GM19099 (cell line): Measurements from ENCODE around the gene ZNF519.
A peak's percentile ranks its signal among the peaks of the same experiment; 100 is the strongest.

Experiments used
- POLR2A ChIP-seq: IDR thresholded peaks from 3 replicates; pipeline ENCODE4 v1.6.1; 2011; ENCODE audit warnings: low read depth; ENCODE audit not compliant: insufficient read length; ENCODE audit errors: extremely low read depth

ZNF519 gene

DNA sequence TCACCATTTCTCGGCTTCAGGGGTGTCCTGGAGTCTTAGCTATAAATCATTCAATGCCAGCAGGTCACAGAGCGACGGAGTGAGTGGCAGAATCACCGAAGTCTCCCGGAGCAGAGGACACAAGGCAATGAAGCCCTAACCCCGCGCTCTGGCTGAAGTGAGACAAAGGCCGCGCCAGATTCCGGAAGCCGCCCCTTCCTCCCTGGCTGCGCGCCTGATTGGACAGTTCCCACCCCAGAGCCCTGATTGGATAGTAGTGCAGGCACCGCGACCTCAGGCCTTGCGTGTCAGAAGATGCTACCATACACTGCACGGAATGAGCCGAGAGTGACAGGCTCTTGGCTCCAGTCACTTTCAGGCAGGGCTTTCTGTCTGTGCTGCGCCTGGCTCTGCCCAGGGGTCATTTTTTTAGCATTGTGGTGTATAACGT is at the start of gene ZNF519:
Gene ZNF519 (minus strand): TSS at position 165 of the 430 bp plus-strand sequence. CDS start 158 bp downstream, at position 7.
- TF ChIP-seq POLR2A = peak; percentile 31

DNA sequence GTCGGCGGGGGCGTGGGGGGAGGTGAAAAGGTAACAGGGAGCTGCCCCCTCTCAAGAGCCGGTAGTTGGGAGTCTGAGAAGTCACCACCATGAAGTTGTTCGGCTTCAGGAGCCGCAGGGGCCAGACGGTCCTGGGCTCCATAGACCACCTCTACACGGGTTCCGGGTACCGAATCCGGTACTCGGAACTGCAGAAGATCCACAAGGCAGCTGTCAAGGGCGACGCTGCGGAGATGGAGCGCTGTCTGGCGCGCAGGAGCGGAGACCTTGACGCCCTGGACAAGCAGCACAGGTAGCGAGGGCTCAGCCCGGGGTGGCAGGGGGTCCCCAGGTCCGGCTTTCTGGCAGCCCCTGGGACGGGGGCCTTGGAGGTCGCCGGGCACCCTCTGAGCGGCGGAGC is 47.1 kb upstream of the ZNF519 start:
- no peak for TF ChIP-seq POLR2A

DNA sequence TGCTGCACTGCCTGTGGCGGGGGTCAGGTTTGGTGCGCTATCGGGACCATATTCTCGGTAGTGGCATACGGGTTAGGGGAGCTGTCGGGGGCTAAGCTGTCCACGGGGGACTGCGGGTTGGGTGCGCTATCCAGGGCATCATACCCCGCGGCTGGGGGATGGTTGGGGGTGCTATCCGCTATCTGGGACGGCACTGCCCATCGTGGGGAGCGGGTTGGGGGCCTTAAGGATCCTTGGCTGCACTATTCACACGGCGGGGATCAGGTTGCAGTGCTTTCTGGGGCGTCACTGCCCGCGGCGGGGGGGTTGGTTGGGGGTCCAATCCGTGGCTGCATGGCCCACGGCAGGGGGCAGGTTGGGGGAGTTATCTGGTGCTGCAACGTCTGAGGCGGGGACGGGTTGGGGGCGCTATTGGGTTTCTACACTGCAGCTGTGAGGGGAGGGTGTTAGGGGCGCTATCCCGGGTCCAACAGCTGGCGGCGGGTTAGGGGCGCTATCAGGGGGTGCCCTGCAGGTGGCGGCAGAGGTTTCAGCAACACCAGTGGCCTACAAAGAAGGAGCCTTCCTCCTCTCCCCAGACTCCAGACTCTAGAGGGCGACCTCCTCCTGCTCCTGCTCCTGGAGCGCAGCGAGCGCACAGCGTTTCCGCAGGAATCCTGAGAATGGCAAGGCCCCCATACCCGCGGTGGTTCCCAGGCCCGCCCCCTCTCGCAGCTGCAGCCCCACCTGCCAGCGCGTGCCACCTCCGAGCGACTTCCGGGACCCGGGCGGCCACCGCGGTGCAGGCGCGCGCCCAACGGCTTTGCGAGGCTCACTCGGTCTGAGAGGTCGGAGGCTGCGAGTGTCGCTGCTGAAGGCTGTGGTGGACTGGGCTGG is 46.3 kb upstream of the ZNF519 start:
- TF ChIP-seq POLR2A = peak; percentile 37

DNA sequence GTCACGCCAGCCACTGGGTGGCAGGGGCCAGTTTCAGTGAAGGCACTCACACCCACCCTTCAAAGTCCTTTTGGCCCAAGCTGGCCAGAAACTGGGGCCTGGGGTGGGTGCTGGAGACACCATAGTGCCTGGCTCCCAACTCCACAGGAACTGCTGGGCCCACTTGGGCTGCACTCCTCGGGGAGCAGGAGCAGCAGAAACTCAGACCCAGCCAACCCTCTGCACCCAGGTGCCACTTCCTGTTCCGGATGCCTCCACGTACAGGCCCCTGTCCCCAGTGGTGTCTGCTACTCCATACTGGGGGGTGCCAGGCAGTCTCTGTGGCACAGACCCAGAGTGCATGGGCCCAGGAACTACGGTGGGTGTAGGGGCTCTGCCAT is 42.5 kb upstream of the ZNF519 start:
- TF ChIP-seq POLR2A = no peak

DNA sequence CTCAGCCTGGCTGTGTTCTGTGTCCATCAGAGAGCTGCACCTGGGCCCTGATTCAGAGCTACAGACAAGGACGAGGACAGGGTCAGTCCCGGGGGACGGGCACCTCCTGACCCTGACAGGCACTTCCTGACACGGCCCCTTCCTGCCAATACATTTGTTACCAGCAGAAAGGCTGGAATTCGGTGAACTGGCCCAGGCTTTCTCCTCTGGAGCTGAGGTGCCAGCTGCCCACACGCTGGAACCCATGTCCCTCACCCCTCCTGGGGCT is 12.3 kb upstream of the ZNF519 start:
- no peak for TF ChIP-seq POLR2A

DNA sequence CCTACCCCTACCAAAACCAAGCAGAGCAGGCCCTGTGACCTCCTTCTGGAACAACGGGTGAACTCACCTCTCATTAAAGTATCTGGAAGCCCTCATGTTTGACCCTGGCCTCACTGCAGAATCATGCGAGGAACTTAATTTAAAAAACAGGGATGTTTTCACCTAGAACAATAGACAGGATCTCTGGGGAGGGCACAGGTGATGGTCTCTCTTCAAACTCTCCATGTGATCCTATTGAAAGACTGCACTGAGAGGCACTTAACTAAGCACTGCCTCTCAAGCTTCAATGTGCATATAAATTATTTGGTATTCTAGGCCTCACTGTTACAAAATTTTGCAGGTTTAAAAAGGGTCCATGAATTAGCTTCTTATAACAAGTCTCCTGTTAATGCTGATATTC is 7.5 kb downstream of the ZNF519 start:
- no peak for TF ChIP-seq POLR2A

DNA sequence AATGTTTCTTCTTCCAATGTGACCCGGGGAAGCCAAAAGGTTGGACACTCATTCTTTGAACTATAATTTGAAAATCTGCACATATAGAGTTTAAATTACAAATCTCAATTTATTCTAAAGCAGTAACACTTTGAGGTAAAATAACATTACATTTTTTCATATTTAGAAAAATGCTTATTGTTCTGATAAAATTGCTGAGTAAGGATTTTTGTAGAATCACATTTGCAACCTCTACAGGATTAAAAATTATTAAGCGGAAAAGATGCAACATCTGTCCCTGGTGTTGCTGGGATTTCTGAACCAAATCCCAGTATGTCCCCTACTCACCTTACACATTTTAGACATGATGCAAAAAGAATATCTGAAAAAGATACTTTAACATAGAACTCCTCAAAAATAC is 10.1 kb downstream of the ZNF519 start:
- no peak for TF ChIP-seq POLR2A

DNA sequence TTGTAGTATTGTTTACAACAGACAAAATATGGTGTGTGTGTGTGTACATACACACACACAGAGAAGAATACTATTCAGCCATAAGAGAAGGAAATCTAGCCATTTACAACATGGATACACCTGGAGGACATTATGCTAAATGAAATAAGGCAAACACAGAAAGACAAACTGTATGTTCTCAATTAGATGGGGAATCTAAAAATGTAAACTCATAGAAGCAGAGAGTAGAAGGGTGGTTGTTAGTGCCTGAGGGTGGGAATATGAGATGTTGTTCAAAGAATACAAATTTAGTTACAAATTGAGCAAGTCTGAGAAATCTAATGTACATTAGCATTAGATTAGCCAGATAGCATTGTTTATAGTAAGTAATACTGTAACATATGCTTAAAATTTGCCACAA is 11.3 kb downstream of the ZNF519 start:
- TF ChIP-seq POLR2A = no peak

DNA sequence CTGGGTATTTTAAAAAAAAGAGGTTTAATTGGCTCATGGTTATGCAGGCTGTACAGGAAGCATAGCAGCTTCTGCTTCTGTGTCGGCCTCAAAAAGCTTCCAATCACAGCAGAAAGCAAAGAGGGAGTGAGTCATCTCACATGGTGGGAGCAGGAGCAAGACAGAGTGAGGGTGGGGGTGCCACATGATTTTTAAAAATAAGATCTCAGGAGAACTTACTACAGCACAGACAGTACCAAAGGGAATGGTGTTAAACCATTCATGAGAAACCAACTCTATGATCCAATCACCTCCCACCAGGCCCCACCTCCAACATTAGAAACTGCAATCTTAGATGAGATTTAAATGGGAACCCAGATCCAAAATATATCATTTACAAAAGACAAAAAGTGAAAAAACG is 14.6 kb downstream of the ZNF519 start:
- TF ChIP-seq POLR2A = no peak

DNA sequence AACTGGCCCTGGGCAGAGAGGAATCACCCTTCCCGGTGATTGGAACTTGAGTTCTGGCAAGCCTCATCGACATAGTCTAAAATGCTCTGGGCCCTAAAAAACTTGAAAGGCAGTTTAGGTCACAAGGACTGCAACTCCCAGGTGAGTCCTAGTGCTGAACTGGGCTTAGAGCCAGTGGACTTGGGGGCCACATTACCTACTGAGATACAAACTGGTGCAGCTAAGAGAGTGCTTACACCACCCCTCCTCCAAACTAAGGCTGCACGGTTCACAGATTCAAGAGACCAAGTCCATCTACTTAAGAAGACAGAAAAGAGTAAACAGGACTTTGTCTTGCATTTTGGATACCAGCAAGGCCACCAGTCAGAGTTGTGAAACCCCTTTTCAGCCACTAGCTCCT is 25.3 kb downstream of the ZNF519 start:
- TF ChIP-seq POLR2A = no peak

DNA sequence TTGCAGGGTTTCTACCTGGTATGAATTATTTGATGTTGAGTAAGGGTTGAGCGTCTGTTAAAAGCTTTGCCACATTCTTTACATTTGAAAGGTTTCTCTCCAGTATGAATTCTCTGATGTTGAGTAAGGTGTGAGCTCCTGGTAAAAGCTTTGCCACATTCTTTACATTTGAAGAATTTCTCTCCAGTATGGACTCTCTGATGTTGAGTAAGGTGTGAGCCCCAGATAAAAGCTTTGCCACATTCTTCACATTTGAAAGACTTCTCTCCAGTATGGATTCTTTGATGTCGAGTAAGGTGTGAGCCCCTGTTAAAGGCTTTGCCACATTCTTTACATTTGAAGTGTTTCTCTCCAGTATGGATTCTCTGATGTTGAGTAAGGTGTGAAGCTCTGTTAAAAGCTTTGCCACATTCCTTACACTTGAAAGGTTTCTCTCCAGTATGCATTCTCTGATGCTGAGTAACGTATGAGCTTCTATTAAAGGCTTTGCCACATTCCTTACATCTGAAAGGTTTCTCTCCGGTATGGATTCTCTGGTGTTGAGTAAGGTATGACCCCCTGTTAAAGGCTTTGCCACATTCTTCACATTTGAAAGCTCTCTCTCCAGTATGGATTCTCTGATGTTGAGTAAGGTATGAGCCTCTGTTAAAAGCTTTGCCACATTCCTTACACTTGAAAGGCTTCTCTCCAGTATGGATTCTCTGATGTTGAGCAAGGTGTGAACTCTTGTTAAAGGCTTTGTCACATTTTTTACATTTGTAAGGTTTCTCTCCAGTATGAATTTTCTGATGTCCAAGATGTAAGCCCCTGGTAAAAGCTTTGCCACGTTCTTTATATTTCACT is 27.1 kb downstream of the ZNF519 start:
- no peak for TF ChIP-seq POLR2A

DNA sequence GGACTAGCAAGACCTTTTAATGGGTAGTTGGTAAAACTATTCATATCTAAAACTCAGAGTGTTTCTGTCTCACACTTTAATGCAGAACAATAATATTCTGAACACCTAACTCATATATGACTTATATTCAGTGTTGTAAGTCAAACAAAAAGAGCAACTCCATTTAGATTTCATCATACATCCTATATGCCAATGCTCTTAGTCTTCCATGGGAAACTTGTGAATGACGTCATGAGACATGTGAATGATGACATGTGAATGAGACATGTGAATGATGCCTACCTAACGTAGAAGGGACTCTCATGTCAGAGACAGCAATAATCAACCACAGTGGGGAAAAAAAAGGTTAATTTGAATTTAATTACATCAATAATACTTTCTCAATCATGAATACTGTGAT is 28.0 kb downstream of the ZNF519 start:
- TF ChIP-seq POLR2A = no peak

DNA sequence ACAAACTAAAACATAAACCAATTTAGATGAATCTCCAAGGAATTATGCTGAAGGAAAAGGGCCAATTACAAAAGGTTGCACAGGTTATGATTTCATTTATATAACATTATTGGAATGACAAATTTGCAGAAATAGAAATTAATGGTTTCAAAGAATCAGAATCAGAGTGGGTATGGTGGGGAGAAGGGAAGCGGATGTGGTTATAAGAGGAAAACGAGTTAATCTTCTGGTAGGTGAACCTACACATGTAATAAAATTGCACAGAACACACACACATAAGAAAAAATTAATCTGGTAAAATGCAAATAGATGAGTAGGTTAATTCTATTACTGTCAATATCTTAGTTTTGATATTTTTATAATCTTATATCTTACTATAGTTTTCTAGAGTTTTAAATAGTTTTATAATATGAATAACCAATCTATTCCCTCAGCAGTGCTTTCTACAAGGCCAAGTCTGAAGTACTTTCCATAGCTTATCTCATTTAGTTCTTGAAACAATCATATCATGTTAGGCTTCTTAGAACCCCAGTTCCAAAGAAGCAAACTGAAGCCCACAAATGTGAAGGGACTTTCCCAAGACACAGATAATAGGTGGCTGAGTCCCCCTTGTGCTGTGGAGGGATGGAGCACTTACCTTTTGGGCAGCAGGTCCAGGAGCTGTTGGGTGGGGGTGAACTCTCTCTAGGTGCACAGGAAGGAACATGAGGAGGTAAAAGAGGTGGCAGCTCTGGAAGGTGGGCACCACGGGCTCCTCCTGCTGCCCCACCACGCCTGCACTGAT is 31.5 kb downstream of the ZNF519 start:
- no peak for TF ChIP-seq POLR2A

DNA sequence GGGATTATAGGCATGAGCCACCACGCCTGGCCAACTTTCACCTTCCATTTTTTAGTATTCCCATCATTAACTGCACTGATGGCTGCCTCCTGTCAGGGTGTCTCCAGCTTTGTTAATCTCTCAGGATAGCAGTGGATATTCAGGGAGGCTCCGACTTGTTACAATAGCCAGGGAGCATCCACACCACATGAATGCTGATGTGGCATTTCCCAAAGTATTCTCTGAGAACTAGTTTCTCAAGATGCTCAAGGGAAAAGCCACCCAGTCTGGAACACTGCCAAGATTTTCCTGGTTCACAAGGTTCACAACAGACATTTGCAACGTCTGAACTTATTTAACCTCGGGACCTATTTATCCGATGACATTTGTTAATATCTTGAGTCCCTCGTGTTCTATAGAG is 33.8 kb downstream of the ZNF519 start:
- no peak for TF ChIP-seq POLR2A

DNA sequence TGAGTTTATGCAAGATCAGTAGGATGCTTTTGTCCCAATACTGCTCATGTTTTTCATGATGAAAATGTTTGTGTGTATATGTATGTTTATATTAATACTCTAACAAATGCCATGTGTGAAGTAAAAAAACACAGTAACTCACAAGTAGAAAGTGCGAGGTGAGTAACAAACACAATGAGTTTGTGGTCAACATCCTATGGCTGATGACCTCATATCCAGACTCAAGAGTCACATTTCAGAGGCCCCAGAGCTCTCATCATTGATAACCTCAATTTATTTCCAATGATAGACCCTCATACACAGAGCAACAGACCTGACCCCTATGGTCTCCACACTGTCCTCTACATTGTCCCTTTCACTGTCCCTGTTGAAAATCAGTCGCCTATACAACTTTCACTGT is 34.5 kb downstream of the ZNF519 start:
- TF ChIP-seq POLR2A = no peak
